ENCODE results near the gene NLK.

DNA sequence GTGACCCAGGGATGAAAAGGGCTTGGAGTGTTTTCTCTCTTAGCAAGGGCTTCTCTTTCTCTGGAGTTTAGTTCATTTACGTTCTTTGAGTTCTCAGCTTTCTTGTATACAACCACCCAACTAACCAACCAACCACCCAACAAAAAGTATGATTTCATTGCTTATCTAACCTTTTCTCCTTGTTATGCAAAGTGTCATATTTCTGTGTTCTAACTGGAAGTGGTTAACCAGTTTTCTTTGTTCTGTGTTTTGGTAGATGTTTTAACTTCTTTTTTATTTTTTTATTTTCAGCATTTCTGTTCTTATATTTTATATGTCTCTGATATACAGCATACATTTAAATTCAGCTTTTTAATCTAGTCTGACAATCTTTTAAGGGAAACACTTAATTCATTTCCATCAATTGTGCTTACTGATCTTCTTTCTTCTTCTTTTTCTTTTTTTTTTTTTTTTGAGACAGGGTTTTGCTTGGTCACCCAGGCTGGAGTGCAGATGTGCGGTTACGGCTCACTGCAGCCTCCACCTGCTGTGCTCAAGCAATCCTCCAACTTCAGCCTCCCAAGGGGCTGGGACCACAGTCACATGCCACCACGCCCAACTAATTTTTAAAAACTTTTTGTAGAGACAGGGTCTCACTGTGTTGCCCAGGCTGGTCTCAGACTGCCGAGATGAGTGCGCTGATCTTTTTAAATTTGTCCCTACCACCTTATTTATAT lies 29.6 kb downstream of the NLK start:
- no peak for TF ChIP-seq POLR2A (IDR thresholded peaks at IDR 0.05; ENCODE audit: borderline replicate concordance, extremely low read depth, insufficient read depth, insufficient read length)
- TF ChIP-seq, protein P1, sequence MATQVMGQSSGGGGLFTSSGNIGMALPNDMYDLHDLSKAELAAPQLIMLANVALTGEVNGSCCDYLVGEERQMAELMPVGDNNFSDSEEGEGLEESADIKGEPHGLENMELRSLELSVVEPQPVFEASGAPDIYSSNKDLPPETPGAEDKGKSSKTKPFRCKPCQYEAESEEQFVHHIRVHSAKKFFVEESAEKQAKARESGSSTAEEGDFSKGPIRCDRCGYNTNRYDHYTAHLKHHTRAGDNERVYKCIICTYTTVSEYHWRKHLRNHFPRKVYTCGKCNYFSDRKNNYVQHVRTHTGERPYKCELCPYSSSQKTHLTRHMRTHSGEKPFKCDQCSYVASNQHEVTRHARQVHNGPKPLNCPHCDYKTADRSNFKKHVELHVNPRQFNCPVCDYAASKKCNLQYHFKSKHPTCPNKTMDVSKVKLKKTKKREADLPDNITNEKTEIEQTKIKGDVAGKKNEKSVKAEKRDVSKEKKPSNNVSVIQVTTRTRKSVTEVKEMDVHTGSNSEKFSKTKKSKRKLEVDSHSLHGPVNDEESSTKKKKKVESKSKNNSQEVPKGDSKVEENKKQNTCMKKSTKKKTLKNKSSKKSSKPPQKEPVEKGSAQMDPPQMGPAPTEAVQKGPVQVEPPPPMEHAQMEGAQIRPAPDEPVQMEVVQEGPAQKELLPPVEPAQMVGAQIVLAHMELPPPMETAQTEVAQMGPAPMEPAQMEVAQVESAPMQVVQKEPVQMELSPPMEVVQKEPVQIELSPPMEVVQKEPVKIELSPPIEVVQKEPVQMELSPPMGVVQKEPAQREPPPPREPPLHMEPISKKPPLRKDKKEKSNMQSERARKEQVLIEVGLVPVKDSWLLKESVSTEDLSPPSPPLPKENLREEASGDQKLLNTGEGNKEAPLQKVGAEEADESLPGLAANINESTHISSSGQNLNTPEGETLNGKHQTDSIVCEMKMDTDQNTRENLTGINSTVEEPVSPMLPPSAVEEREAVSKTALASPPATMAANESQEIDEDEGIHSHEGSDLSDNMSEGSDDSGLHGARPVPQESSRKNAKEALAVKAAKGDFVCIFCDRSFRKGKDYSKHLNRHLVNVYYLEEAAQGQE (IDR thresholded peaks at IDR 0.05; ENCODE audit: low read depth) = no peak
- TF ChIP-seq, protein P2, sequence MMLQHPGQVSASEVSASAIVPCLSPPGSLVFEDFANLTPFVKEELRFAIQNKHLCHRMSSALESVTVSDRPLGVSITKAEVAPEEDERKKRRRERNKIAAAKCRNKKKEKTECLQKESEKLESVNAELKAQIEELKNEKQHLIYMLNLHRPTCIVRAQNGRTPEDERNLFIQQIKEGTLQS (IDR thresholded peaks at IDR 0.05) = no peak
- no peak for TF ChIP-seq EGR1 (IDR thresholded peaks at IDR 0.05; ENCODE audit: low read depth)
- TF ChIP-seq ELF1 (IDR thresholded peaks at IDR 0.05; ENCODE audit: borderline replicate concordance, low read depth) = no peak
- no peak for TF ChIP-seq RAD21 (IDR thresholded peaks at IDR 0.05; ENCODE audit: low read depth)
- no peak for TF ChIP-seq SIN3A (IDR thresholded peaks at IDR 0.05; ENCODE audit: low read depth)
- TF ChIP-seq CEBPB (IDR thresholded peaks at IDR 0.05; ENCODE audit: low read depth) = no peak
- no peak for TF ChIP-seq EZH2 (IDR thresholded peaks at IDR 0.05)
- TF ChIP-seq YY1 (IDR thresholded peaks at IDR 0.05; ENCODE audit: extremely low read depth, insufficient replicate concordance, low read depth, low read length) = no peak
- TF ChIP-seq, protein P3, sequence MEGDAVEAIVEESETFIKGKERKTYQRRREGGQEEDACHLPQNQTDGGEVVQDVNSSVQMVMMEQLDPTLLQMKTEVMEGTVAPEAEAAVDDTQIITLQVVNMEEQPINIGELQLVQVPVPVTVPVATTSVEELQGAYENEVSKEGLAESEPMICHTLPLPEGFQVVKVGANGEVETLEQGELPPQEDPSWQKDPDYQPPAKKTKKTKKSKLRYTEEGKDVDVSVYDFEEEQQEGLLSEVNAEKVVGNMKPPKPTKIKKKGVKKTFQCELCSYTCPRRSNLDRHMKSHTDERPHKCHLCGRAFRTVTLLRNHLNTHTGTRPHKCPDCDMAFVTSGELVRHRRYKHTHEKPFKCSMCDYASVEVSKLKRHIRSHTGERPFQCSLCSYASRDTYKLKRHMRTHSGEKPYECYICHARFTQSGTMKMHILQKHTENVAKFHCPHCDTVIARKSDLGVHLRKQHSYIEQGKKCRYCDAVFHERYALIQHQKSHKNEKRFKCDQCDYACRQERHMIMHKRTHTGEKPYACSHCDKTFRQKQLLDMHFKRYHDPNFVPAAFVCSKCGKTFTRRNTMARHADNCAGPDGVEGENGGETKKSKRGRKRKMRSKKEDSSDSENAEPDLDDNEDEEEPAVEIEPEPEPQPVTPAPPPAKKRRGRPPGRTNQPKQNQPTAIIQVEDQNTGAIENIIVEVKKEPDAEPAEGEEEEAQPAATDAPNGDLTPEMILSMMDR (IDR thresholded peaks at IDR 0.05 in 2 of 3, conservative IDR thresholded peaks at IDR 0.05 in 1 of 3; ENCODE audit: borderline replicate concordance in 1 of 3, insufficient read depth in 1 of 3, low read depth in 2 of 3, low read length in 2 of 3) = no peak

Data from HCT116 (cell line).